Right lobe of liver (tissue), 4 donors: ENCODE measurements around the gene DNAJB8.

Experiments used
- POLR2A ChIP-seq: fragments of 450-650 bp; IDR thresholded peaks from one replicate; pipeline ENCODE4 v1.6.1; 2017; ENCODE audit warnings: antibody characterized with exemption, mild to moderate bottlenecking
- TF ChIP-seq, protein P1 (sequence below), 4 donors: fragments of 200-600 bp in 3 of 4; fragments of 450-650 bp in 1 of 4; IDR thresholded peaks; one replicate each; pipeline versions ENCODE4 v1.5.1 to v1.8.0; 2016 to 2022; ENCODE audit warnings: antibody characterized with exemption in 4 of 4, mild to moderate bottlenecking in 2 of 4
- donor health status: DM: no; HTN: no; CAD: no.
- donor health status: DM: no; HTN: no; CAD: no.
- donor health status: DM: no; HTN: yes; CAD: no.

DNA sequence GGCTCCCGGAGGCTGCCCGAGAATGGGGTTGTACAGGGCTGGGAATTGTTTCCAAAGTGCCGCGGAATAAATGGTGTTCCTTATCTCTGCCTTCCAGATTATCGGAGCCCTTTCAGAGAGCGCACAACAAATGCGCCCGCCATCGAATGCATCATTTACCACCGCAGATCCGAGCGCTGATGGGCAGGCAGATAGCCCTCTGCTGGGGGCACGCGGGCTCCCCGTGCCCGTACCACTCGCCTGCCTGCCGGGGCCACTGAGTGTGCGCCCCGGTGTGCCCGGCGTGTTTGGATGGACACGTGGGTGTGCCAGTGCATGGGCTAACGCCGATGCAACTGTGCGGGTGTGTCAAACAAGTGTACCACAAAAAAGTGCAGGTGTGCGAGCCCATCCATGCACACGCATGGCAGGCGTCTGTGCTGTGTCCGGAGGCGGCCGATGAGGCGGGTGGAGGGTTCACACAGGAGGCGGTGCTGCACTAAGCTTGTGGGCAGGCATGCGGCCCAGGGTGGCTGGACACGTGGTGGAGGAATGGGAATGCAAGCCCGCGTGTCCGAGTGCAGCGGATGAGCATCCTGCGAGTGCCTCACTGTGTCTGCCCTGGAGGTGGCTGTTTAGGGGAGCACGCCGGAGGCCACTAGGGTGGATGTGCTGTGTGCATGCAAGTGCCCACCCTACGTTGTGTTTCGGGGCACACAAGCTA, 30.1 kb upstream of the DNAJB8 start:
- TF ChIP-seq, protein P1, sequence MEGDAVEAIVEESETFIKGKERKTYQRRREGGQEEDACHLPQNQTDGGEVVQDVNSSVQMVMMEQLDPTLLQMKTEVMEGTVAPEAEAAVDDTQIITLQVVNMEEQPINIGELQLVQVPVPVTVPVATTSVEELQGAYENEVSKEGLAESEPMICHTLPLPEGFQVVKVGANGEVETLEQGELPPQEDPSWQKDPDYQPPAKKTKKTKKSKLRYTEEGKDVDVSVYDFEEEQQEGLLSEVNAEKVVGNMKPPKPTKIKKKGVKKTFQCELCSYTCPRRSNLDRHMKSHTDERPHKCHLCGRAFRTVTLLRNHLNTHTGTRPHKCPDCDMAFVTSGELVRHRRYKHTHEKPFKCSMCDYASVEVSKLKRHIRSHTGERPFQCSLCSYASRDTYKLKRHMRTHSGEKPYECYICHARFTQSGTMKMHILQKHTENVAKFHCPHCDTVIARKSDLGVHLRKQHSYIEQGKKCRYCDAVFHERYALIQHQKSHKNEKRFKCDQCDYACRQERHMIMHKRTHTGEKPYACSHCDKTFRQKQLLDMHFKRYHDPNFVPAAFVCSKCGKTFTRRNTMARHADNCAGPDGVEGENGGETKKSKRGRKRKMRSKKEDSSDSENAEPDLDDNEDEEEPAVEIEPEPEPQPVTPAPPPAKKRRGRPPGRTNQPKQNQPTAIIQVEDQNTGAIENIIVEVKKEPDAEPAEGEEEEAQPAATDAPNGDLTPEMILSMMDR (IDR thresholded peaks at IDR 0.05): no peak
- no peak for TF ChIP-seq POLR2A
